SH-SY5Y (cell line): Measurements from ENCODE around the gene HCFC2.

Source experiments
- GATA2 ChIP-seq: IDR thresholded peaks from 2 replicates; pipeline ENCODE4 v1.6.1; 2011; ENCODE audit warnings: mild to moderate bottlenecking, low read depth, low read length
- GATA3 ChIP-seq: IDR thresholded peaks from 2 replicates; pipeline ENCODE4 v1.6.1; 2011; ENCODE audit warnings: low read depth, mild to moderate bottlenecking, low read length, moderate library complexity

DNA sequence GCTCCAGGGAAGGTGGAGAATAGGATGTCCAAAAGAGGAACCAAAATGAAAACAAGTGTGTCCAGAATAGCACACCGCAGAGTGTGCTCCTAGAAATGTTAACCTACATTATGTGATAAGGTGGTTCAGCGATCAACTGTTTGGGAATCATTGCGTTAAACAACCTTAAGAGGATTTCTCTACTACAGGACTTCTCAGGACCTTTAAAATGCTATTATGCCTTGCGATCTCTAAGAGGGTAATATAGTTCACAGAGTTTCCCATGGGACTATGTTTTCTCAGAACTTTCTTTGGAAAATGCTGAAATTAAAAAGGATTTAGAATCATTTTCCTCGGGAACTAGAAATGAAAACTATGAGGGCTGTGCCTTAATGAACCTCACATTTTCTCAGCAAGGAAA, 16.2 kb upstream of the HCFC2 start:
- no peak for TF ChIP-seq GATA3
- TF ChIP-seq GATA2, result no peak
